Cardiac septum (tissue), 1 donor: ENCODE results near the gene CBR1. TPM values are rescaled to one million over a fixed set of nuclear protein-coding genes. Genes with fewer than 3 reads are reported as not detected.

Experiments used
- DNase-seq: peaks from one replicate; pipeline ENCODE4 v3.0.0-alpha.2; 2020; ENCODE audit warnings: low spot score
- intact Hi-C: fragments of 100-400 bp; cut with DNase I; formaldehyde crosslinking; loops from one replicate; pipeline ENCODE4 v1.14.0; 2022
- total RNA-seq: library from RNA; stranded (reverse); fragmentation: NEBNext Ultra II Directional; extraction: Animal tissue kit (Norgen Biotek cat#: 25700); gene quantifications from one replicate; pipeline ENCODE4 v1.2.1, GENCODE V29; 2021
- donor health status: DM: no; HTN: no; CAD: no.

Gene CBR1
- total RNA-seq, 1 donor from 2014 or later: 24.1 TPM

DNA sequence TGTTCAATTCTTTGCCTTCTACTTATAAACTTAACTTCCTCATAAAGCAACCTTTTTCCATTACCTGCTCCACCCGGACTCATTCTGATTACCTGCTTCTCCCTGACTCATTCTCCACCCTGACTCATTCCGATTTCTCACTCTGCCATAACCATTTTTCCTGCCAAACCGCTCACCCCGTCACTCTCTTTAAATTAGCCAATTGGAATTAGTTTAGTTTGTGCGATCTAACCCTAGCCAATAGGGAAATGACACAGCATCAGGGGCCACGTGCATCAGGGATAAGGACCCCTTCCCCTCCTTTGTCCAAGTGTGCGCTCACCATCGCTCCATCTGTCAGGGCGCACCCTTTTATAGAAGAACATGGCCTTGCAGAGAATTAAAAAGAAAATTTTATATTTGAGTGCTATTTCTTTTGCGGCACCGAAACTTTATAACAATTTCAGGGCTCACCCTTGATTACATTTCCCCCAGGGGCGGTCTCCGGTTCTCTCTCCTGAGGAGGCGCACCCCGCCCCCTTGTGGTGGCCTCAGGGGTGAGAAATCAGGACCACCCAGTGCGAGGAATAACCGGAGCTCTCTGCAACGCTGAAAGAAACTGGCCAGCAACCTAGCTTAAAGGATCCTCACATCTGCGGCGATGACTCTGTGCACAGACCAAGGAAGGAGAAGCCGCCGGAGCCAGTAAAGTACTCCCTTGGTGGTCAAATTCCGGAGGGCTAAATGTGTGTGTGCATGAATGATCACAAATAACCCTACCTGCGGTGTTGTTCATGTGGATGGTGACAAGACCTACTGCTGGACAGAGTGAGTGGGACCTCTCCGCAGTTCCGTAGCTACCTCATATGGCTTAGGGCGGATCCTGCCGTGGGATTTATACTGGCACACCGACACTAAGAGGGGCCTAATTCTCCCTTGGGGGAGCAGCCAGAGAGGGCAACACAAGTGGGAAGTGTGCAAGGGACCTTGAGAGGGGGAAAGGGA, 34.8 kb downstream of the CBR1 start:
- intact Hi-C loops: no loop called here

DNA sequence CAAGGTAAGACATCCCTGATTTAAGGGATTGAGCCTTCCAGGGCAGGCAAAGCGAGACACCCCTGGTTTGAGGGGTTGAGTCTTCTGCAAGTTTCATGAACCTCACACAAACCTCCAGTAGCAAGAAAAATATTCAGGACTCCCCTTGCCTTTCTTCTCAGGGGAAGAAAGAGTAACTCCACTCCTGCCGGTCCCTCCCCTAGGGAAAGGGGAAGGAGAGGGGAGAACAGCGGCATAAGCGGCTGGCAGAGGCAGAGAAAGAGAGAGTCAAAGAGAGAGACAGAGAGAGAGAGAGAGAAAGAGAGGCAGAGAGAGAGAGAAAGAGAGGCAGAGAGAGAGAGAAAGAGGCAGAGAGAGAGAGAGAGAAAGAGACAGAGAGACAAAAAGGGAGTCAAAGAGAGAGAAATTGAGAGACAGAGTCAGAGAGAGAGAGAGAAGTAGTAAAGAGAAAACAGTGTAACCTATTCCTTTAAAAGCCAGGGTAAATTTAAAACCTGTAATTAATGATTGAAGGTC, 35.6 kb downstream of the CBR1 start:
- no peak for DNase-seq
- intact Hi-C loops: no loop called here

More for the DNA sequence above, 34.8 kb downstream of the CBR1 start:
- DNase-seq: no peak

DNA sequence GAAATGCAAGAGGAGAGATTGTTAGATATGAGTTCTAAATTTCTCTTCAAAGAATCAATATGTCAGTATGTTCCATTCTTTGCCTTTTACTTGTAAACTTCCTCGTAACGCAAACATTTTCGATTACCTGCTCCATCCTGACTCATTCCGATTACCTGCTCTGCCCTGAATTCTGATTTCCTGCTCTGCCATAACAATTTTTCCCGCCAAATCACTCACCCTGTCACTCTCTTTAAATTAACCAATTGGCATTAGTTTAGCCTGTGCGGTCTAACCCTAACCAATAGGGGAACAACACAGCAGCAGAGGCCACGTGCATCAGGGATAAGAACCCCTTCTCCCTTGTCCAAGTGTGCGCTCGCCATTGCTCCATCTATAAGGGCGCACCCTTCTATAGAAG, 40.0 kb downstream of the CBR1 start:
- intact Hi-C loops: loop anchor here (5.0 kb wide), 1 partner anchor 48 kb away; the partner anchor contains the start of gene SETD4

DNA sequence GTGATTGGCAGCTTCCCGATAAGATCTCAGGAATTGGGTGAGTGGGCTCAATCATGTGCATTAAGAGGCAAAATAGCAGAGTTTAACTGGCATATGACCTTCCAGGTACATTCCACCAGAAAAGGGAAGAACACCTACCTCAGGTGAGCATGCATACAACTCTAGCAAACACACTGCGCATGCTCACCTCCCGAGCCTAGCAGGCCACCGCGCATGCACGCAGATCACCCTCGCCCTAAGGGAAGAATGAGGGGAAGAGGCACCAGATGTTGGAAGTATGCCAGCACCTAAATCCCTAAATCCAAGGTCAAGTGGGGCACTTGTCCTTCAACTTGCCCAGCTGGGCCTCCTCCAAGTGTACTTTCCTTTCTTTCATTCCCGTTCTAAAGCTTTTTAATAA, 41.4 kb downstream of the CBR1 start:
- no peak for DNase-seq
- intact Hi-C loops: loop anchor here (5.0 kb wide), 1 partner anchor 49 kb away; the partner anchor contains the start of gene SETD4

More for the DNA sequence above, 40.0 kb downstream of the CBR1 start:
- DNase-seq: no peak

DNA sequence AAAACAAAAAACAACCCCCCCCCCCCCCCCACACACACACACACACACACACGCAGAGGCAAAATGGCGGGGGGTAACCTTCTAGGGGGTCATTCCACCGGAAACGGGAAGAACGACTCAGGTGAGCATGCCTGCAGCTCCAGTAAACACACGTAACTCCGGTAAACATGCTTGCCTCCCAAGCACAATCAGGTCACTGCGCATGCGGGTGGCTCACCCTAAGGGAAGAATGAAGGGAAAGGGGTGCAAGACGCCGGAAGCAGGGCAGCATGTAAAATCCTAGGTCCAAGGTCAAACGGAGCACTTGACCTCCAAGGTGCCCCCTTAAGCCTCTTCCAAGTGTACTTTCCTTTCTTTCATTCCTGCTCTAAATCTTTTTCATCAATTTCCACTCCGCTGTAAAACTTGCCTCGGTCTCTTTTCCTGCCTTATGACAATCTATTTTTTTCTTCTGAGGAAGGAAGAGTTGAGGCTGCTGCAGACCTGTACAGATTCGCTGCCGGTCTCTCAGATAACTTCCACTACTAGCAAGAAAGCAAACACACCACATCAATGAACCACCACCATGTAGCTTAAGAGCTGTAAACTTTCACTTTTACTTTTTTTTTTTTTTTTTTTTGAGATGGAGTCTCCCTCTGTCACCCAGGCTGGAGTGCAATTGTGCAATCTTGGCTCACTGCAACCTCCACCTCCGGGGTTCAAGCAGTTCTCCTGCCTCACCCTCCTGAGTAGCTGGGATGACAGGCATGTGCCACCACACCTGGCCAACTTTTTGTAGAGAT, 44.0 kb downstream of the CBR1 start:
- no peak for DNase-seq
- intact Hi-C loops: loop anchor here (5.0 kb wide), 1 partner anchor 52 kb away; the partner anchor contains the start of gene SETD4

DNA sequence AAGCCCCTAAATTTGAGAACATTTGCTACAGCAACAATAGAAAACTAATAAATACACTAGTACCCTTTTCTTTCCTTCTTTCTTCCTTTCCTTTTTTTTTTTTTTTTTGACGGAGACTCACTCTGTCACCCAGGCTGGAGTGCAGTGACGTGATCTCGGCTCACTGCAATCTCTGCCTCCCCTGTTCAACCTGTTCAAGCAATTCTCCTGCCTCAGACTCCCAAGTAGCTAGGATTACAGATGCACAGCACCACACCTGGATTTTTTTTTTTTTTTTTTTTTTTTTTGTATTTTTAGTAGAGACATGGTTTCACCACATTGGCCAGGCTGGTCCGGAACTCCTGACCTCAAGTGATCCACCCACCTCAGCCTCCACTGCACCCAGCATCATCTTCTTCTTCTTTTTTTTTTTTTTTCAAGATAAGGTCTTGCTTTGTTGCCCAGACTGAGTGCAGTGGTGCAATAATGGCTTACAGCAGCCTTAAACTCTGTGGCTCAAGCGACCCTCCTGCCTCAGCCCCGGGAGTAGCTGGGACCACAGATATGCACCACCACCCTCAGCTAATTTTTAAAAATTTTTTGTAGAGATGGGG, 45.4 kb downstream of the CBR1 start:
- no peak for DNase-seq
- intact Hi-C loops: no loop called here

DNA sequence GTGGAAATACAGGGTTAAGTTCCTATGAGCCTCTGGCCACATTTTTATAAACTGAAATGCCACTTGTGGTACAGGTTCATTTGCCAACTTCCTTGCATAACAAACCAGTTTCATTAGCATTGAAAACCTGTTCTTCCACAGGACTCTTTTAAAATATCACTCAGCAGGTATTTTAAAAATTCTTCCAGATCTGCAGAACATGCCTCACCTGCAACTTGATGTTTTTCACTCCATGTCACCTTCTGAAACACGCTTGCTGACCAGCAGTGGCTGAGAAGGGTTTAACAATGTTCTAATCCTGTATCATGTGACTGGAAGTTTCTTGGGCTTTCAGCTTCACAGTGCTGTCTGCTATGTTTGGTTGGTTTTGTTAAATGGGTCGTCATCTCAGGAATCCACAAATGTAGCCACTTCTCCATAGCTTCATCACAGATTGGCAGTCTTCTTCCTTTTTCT, 47.5 kb downstream of the CBR1 start:
- intact Hi-C loops: no loop called here
- DNase-seq: no peak

DNA sequence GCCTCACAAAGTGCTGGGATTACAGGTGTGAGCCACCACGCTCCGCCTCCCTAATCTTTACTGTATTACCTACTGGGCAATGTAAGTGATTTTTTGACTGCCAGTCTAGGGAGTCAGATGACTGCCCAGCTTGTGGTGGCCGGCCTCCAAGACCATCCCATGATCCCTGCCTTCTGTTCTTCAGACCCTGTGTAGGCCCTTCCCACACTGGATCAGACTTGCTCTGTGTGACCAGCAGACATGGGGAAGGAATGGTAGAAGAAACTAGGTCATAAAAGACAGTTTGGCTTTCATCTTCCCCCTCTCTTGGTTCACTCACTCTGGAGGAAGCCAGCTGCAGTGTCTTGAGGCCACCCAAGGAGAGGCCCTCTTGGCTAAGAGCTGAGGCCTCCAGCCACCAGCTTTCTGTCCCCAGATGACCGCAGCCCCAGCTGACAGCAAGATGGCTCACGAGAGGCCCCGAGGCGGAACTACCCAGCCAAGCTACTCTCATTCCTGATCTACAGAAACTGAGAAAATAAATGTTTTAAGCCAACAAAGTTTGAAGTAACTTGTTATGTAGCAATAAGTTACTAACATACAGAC, 50.6 kb downstream of the CBR1 start:
- no peak for DNase-seq
- intact Hi-C loops: no loop called here

Other genes starting within 250 kb of the CBR1 start
- 10.6 TPM for gene SETD4, start 9.5 kb upstream of the CBR1 start, total RNA-seq
- 2.1 TPM for gene CBR3, start 65.1 kb downstream of the CBR1 start, total RNA-seq
- 7.6 TPM for gene DOP1B, start 86.8 kb downstream of the CBR1 start, total RNA-seq